DND-41 (cell line): ENCODE results near the gene NLGN1.

Experiments
- EZH2 ChIP-seq: IDR thresholded peaks from 3 replicates; pipeline ENCODE4 v1.6.1; 2012; ENCODE audit warnings: borderline replicate concordance, low read depth, mild to moderate bottlenecking, moderate library complexity, low read length, inconsistent platforms; ENCODE audit not compliant: severe bottlenecking
- TF ChIP-seq, protein P1 (sequence below): IDR thresholded peaks from 2 replicates; pipeline ENCODE4 v1.5.1; 2012; ENCODE audit warnings: borderline replicate concordance, low read length, moderate library complexity, mild to moderate bottlenecking; ENCODE audit not compliant: poor library complexity, severe bottlenecking; ENCODE audit errors: extremely low read depth

DNA sequence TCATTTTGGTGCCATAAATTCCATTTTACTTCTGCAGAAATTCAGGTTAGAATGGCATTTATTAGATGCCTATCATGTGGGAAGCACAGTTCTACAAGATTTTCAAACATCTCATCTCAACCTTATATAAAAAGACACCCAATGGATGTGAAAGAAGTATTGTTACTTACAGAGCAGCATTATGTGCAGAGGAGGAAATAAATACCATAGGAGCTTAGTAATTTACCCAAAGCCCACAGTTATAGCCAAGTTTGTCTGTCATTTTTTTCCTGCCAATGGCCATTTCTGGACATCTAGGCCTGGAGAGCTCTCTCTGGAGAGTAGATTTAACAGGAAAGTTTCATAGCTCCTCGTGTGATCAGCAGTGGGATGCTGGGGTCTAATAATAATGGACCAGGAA lies 802.2 kb downstream of the NLGN1 start:
- TF ChIP-seq, protein P1, sequence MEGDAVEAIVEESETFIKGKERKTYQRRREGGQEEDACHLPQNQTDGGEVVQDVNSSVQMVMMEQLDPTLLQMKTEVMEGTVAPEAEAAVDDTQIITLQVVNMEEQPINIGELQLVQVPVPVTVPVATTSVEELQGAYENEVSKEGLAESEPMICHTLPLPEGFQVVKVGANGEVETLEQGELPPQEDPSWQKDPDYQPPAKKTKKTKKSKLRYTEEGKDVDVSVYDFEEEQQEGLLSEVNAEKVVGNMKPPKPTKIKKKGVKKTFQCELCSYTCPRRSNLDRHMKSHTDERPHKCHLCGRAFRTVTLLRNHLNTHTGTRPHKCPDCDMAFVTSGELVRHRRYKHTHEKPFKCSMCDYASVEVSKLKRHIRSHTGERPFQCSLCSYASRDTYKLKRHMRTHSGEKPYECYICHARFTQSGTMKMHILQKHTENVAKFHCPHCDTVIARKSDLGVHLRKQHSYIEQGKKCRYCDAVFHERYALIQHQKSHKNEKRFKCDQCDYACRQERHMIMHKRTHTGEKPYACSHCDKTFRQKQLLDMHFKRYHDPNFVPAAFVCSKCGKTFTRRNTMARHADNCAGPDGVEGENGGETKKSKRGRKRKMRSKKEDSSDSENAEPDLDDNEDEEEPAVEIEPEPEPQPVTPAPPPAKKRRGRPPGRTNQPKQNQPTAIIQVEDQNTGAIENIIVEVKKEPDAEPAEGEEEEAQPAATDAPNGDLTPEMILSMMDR = no peak
- no peak for TF ChIP-seq EZH2
